GM19397 (cell line): ENCODE results near the gene SENP5.
A peak's percentile ranks its signal among the peaks of the same experiment; 100 is the strongest.
"Not testable (repeated sequence)": the region's sequence is repeated elsewhere in the genome, so short reads cannot be mapped to it uniquely, and the experiment has no call there.

Experiments used
- ATAC-seq: cut with Tn5 transposase; IDR thresholded peaks from one replicate; pipeline ENCODE4 v1.9.1; 2021; ENCODE audit warnings: mild to moderate bottlenecking, moderate library complexity; ENCODE audit not compliant: unreplicated experiment

SENP5 gene

GRCh38 chr3:196938576-196938975 lies 70.9 kb downstream of the SENP5 start:
- ATAC-seq = no peak

- ATAC-seq = peak; percentile 13
Observed at GRCh38 chr3:196941729-196942225, 74.1 kb downstream of the SENP5 start.

- ATAC-seq = peak; percentile 90
Observed at GRCh38 chr3:196942226-196942914, 74.7 kb downstream of the SENP5 start, which contains the start of gene NCBP2. TSS of gene NCBP2 (minus strand) at chr3:196942528. CDS start at chr3:196942503, 25 bp downstream.

- ATAC-seq = peak; percentile 16
Observed at GRCh38 chr3:196942915-196943277, 75.2 kb downstream of the SENP5 start.

- ATAC-seq = not testable (repeated sequence)
Observed at GRCh38 chr3:196944037-196944790, 76.5 kb downstream of the SENP5 start.

- ATAC-seq = no peak
Observed at GRCh38 chr3:196947136-196947859, 79.6 kb downstream of the SENP5 start.

- ATAC-seq = no peak
Observed at GRCh38 chr3:196947860-196948441, 80.2 kb downstream of the SENP5 start.

- ATAC-seq = no peak
Observed at GRCh38 chr3:196948442-196949284, 80.9 kb downstream of the SENP5 start.

GRCh38 chr3:196949285-196949619 lies 81.5 kb downstream of the SENP5 start:
- no peak for ATAC-seq

- no peak for ATAC-seq
Observed at GRCh38 chr3:196949750-196950149, 82.0 kb downstream of the SENP5 start.

GRCh38 chr3:196951371-196951770 lies 83.7 kb downstream of the SENP5 start:
- ATAC-seq = no peak

GRCh38 chr3:196954832-196955231 lies 87.1 kb downstream of the SENP5 start:
- no peak for ATAC-seq

- ATAC-seq = no peak
Observed at GRCh38 chr3:196962108-196962929, 94.6 kb downstream of the SENP5 start.

- no peak for ATAC-seq
Observed at GRCh38 chr3:196962930-196963630, 95.4 kb downstream of the SENP5 start.

- ATAC-seq = no peak
Observed at GRCh38 chr3:196963631-196963953, 95.9 kb downstream of the SENP5 start.

- no peak for ATAC-seq
Observed at GRCh38 chr3:196965112-196965803, 97.5 kb downstream of the SENP5 start.

GRCh38 chr3:196965804-196966173 lies 98.1 kb downstream of the SENP5 start:
- no peak for ATAC-seq
